Measurements from ENCODE around the gene CALHM2.

CALHM2 gene

GRCh38 chr10:103476046-103476768, 24.0 kb upstream of the CALHM2 start:
- peak; percentile 70 for DNase-seq (ENCODE audit: low spot score)

- DNase-seq (ENCODE audit: low spot score) = no peak
Observed at GRCh38 chr10:103475437-103475836, 23.3 kb upstream of the CALHM2 start.

GRCh38 chr10:103474077-103474476, 21.9 kb upstream of the CALHM2 start:
- no peak for DNase-seq (ENCODE audit: low spot score)

GRCh38 chr10:103473261-103473671, 21.1 kb upstream of the CALHM2 start:
- no peak for DNase-seq (ENCODE audit: low spot score)

GRCh38 chr10:103472005-103472404, 19.8 kb upstream of the CALHM2 start:
- DNase-seq (ENCODE audit: low spot score) = no peak

- DNase-seq (ENCODE audit: low spot score) = no peak
Observed at GRCh38 chr10:103470761-103471653, 18.8 kb upstream of the CALHM2 start.

- DNase-seq (ENCODE audit: low spot score) = no peak
Observed at GRCh38 chr10:103469201-103469600, 17.0 kb upstream of the CALHM2 start.

- no peak for DNase-seq (ENCODE audit: low spot score)
Observed at GRCh38 chr10:103467406-103467805, 15.2 kb upstream of the CALHM2 start.

GRCh38 chr10:103466734-103467133, 14.6 kb upstream of the CALHM2 start:
- DNase-seq (ENCODE audit: low spot score) = no peak

- no peak for DNase-seq (ENCODE audit: low spot score)
Observed at GRCh38 chr10:103465411-103466179, 13.4 kb upstream of the CALHM2 start.

- DNase-seq (ENCODE audit: low spot score) = no peak
Observed at GRCh38 chr10:103463499-103463898, 11.3 kb upstream of the CALHM2 start.

GRCh38 chr10:103459615-103460014, 7.4 kb upstream of the CALHM2 start:
- DNase-seq (ENCODE audit: low spot score) = no peak

- DNase-seq (ENCODE audit: low spot score) = peak; percentile 64
Observed at GRCh38 chr10:103458720-103459119, 6.5 kb upstream of the CALHM2 start, which contains the start of gene CALHM1. Gene CALHM1 (minus strand): TSS chr10:103458900. CDS start chr10:103458751, 149 bp downstream.

- no peak for DNase-seq (ENCODE audit: low spot score)
Observed at GRCh38 chr10:103457896-103458583, 5.9 kb upstream of the CALHM2 start.

- DNase-seq (ENCODE audit: low spot score) = no peak
Observed at GRCh38 chr10:103457176-103457712, 5.1 kb upstream of the CALHM2 start.

- DNase-seq (ENCODE audit: low spot score) = no peak
Observed at GRCh38 chr10:103456074-103456660, 4.0 kb upstream of the CALHM2 start.

- DNase-seq (ENCODE audit: low spot score) = no peak
Observed at GRCh38 chr10:103455235-103455634, 3.1 kb upstream of the CALHM2 start.

GRCh38 chr10:103454026-103454425, 1.9 kb upstream of the CALHM2 start:
- DNase-seq (ENCODE audit: low spot score) = no peak

GRCh38 chr10:103452506-103453230, 498 bp upstream of the CALHM2 start:
- peak; percentile 48 for DNase-seq (ENCODE audit: low spot score)

GRCh38 chr10:103451091-103451813, 918 bp downstream of the CALHM2 start:
- peak; percentile 50 for DNase-seq (ENCODE audit: low spot score)

Data from ecto neural progenitor cell (in vitro differentiated cells).